ENCODE data around the gene HSF2BP.

The HSF2BP gene

GRCh38 chr21:43648171-43648570 lies 11.1 kb downstream of the HSF2BP start:
- no peak for TF ChIP-seq CTCF (IDR thresholded peaks at IDR 0.05; ENCODE audit: low read depth, low read length)
- H3K4me3 ChIP-seq (ENCODE audit: low read depth, low read length), result no peak overlapping the region

GRCh38 chr21:43646550-43647260 lies 12.6 kb downstream of the HSF2BP start:
- no peak overlapping the region for H3K4me3 ChIP-seq (ENCODE audit: low read depth, low read length)
- peak; percentile 94 for TF ChIP-seq CTCF (IDR thresholded peaks at IDR 0.05; ENCODE audit: low read depth, low read length)

- no peak for TF ChIP-seq CTCF (IDR thresholded peaks at IDR 0.05; ENCODE audit: low read depth, low read length)
- no peak overlapping the region for H3K4me3 ChIP-seq (ENCODE audit: low read depth, low read length)
Observed at GRCh38 chr21:43645976-43646375, 13.3 kb downstream of the HSF2BP start.

GRCh38 chr21:43645136-43645891 lies 14.0 kb downstream of the HSF2BP start:
- H3K4me3 ChIP-seq (ENCODE audit: low read depth, low read length), result no peak overlapping the region
- TF ChIP-seq CTCF (IDR thresholded peaks at IDR 0.05; ENCODE audit: low read depth, low read length), result peak; percentile 60

- no peak for TF ChIP-seq CTCF (IDR thresholded peaks at IDR 0.05; ENCODE audit: low read depth, low read length)
- H3K4me3 ChIP-seq (ENCODE audit: low read depth, low read length), result no peak overlapping the region
Observed at GRCh38 chr21:43644609-43645008, 14.7 kb downstream of the HSF2BP start.

- TF ChIP-seq CTCF (IDR thresholded peaks at IDR 0.05; ENCODE audit: low read depth, low read length), result no peak
- no peak overlapping the region for H3K4me3 ChIP-seq (ENCODE audit: low read depth, low read length)
Observed at GRCh38 chr21:43644071-43644470, 15.2 kb downstream of the HSF2BP start.

GRCh38 chr21:43643193-43643592 lies 16.1 kb downstream of the HSF2BP start:
- H3K4me3 ChIP-seq (ENCODE audit: low read depth, low read length), result no peak overlapping the region
- TF ChIP-seq CTCF (IDR thresholded peaks at IDR 0.05; ENCODE audit: low read depth, low read length), result no peak

Measured in WI38 (cell line).